Measurements from ENCODE around the gene SLC22A15.
"Not testable (repeated sequence)": the region's sequence is repeated elsewhere in the genome, so short reads cannot be mapped to it uniquely, and the experiment has no call there.

The SLC22A15 gene

DNA sequence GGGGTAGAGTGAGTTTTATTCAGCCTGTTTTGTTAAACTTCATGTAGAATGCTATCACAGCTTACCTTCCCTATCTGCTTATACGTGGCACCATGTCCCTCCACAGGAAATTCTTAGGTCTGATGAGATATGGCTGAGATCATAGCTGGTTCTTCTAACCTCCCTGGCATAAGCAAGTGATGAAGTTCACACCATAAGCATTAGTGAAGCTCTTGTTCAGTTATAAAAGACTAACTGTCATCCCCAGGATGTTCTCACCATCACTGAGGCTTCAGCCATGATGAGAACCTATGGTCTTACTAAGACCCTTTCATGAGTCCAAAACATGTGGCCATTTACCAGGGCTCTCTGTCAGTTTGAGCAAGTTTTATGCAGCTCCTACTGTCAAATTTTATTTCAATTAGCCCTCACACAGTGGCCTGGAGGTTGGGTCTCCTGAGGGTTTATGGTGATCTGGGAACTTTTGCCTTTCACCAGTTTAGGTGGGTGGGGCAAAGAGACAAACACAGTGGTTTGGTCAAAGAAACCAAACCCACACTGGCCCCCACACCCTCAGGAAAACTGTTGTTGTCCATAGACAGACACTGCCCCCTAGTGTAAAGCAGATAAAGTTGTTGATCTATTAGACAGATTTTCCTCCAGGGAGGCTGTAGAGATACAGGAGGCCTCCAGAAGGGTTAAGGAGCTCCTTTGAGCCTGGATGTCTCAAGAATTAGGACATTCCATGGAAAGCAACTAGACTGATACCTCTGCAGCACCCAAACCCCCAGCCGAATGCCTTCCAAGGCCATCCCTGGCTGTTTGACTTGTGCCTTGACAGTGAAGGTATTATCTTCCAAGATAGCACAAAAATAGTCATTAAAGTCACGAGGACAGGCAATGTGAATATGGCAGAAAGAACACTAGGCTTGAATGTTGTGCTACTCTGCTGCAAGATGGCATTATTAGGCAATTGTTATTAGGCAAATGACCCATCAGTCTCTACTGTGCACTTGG lies 5.0 kb downstream of the SLC22A15 start:
- DNase-seq (ENCODE audit: low spot score), result peak; percentile 56

DNA sequence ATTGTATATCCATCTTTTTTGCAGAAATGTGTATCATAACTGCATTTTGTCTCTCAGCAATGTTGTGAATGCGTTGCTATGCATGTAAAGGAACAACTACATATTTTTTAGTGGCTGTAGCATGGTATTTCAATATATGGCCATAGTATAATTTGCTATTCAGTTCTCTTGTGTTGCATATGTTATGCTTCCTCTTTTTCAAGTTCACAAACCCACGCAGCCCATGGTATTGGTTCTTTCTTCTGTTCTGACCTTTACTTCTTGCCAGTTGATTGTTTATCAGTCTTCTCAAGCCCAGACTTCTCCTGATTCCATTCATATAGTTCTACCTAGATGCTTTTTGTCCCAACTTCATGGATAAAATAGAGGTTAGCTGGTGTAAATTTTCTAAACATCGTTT lies 6.1 kb downstream of the SLC22A15 start:
- no peak for DNase-seq (ENCODE audit: low spot score)

DNA sequence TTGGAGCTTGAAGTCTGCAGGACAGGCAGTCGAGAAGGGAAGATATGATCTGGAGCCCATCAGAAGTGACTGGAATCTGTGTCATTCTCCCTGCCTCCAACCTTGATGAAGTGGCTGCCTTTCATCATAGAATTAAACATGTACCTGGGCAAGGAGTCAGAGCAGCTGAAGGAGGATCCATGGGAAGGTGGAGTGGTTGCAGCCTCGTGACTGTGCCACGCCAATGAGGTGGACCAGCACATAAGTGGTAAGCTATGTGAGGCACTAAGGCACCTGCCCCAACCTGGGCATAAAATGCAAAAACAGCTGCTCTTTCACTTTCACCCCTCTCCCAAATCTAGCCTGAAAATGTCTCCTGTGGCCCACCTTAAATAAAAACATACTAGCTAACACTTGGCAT lies 7.3 kb downstream of the SLC22A15 start:
- no peak for DNase-seq (ENCODE audit: low spot score)

DNA sequence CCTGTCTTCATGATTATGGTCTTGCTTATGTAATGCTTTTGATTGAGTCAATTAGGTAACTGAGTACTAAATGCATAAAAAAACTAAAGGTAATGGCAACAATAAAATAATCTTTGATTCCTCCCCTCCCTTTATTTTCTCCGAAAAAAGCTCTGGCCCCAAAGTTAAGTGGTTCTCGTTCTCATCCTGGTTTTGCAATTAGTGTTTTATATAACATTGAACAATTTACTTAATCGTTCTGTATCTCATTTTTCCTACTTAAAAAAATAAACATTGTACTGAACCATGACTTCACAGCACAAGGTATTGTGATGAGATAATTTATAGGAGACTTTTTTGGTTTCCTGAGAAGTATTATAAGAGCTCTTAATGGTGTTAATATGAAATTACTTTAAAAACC lies 11.3 kb downstream of the SLC22A15 start:
- DNase-seq (ENCODE audit: low spot score), result no peak

DNA sequence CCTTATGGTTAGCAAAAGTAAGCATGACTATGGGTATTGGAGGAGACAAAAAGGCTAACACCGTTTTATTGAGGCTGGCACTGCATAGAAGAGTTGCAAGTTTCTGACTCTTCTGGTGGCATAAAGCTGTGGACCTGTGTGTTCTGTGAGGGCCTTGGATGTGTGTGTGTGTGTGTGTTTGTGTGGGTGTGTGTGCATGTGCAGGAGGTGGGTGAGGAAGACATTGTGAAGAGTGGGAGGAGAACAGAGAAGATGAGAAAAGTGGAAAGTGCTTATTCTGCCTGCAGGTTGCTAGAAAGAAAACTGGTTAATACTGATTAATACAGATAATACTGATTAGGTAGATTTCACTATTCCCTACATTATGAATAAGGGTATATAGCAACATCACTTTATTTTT lies 12.6 kb downstream of the SLC22A15 start:
- DNase-seq (ENCODE audit: low spot score), result no peak

DNA sequence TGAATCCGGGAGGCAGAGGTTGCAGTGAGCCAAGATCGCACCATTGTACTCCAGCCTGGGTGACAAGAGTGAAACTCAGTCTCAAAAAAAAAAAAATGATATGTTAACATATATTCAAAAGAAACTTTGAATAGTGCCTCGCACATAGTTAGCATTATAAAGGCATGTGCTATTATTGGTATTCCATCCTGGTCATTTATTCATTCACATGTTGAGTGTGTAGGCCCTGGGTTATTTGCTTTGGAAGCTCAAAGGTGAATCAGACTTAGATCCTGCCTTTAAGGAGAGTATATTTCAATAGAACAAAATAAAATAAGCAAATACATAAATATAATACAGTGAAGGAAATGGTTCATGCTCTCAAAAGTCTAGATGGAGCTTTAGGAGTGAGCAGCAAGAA lies 13.4 kb downstream of the SLC22A15 start:
- no peak for DNase-seq (ENCODE audit: low spot score)

DNA sequence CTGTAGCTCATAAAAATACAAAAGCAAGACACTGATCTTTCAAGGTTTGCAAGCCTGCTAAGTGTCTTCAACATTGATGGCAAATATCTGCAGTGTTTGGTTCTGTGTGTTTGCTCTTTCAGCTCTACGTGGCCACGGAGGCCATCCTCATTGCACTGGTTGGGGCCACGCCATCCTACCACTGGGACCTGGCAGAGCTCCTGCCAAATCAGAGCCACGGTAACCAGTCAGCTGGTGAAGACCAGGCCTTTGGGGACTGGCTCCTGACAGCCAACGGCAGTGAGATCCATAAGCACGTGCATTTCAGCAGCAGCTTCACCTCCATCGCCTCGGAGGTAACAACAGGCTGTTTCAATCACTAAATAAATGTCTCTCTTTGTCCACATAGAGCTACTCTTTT lies 15.6 kb downstream of the SLC22A15 start:
- no peak for DNase-seq (ENCODE audit: low spot score)

DNA sequence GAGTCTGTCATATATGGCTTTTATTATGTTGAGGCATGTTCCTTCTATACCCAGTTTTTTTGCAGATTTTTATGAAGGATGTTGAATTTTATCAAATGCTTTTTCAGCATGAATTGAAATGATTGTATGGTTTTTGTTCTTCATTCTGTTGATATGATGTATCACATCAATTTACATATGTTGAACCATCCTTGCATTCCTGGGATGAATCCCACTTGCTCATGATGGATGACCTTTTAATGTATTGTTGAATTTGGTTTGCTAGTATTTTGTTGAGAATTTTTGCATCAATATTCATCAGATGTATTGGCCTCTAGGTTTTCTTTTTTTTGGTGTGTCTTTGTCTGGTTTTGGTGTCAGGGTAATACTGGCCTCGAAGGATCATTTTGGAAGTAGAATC lies 21.6 kb downstream of the SLC22A15 start:
- DNase-seq (ENCODE audit: low spot score), result not testable (repeated sequence)

DNA sequence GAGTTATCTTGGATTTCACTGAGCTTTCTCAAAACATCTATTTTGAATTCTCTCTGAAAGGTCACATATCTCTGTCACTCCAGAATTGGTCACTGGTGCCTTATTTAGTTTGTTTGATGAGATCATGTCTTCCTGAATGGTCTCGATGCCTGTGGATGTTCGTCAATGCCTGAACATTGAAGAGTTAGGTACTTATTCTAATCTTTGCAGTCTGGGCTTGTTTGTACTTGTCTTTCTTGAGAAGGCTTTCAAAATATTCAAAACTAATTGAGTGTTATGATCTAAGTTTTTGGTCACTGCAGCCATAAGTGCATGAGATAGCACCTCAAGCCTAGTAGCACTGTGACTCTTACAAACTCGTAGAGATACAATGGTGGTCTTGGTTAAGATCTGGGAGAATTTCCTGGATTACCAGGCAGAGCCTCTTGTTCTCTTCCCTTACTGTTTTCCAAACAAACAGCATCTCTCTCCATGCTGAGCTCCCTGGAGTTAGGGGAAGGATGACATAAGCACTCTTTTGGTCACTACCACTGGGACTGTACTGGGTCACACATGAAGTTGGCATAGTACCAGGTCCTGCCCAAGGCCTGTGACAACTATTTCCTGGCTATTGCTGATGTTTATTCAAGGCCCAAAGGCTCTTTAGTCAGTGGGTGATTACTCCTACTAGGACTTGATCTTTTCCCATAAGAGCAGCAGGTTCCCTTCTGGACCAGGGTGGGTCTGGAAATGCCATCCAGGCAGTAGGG lies 25.6 kb downstream of the SLC22A15 start:
- DNase-seq (ENCODE audit: low spot score), result no peak

DNA sequence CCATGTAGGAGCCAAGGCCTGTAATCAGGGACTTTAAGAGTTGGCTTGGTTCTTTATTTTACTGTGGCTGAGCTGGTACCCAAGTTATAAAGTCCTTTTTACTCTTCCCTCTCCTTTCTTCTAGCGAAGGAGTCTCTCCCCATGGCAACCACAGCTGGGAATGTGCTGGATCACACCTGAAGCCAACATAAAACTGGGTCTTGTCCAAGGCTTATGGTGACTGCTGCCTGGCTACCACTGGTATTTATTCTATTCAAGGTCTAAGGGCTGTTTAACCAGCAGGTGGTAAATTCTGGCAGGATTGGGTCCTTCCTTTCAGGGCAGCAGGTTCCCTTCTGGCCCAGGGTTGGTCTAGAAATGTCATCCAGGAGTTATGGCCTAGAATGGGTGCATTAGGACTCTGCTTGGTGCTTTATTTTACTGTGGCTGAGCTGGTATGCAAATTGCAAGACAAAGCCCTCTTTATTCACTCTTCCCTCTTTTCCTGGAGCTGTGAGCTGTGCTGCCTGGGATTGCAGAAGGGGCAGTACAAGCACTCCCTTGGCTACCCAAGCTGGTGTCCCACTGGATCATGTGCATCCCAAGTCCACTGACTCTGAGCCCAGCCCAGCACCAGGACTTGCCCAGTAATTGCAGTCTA lies 26.6 kb downstream of the SLC22A15 start:
- DNase-seq (ENCODE audit: low spot score), result no peak

DNA sequence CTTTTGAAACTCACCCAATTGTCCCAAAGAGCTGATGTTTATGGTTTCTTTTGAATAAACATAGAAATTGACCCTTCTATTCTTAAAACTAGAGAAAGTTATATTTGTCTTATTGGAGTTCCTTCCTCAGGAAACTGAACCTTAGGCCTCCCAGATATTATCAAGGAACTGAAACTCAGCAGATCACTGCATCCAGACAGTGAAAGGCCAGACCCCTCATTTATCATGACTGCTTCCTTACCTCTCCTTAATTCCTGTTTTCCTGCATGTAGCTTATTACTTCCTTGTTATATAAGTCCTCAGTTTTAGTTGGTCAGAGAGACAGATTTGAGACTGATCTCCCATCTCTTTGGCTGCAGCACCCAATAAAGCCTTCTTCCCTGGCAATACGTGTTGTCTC lies 27.5 kb downstream of the SLC22A15 start:
- no peak for DNase-seq (ENCODE audit: low spot score)

DNA sequence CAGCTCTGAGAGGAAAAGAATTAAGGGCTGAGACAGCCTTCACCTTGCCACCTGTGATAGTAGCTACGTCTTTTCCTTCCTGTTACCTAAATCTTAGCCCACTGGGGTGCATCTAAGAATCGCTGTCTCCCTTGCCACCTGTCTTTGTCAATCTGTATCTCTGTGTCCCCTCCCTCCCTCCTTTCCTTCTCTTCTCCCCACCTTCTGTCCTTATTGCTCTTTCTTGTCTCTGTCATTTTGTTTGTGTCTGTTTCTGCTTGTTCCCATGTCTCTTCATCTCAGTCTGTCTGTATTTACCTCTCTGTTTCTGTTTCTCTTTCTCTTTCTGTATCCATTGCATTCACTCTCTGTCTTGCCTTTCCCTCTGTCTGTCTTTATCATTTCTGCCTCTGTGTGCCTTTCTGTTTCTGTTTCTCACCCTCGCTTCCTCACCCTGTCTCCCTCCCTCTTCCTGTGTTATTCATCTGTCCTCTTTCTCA lies 30.2 kb downstream of the SLC22A15 start:
- DNase-seq (ENCODE audit: low spot score), result no peak

DNA sequence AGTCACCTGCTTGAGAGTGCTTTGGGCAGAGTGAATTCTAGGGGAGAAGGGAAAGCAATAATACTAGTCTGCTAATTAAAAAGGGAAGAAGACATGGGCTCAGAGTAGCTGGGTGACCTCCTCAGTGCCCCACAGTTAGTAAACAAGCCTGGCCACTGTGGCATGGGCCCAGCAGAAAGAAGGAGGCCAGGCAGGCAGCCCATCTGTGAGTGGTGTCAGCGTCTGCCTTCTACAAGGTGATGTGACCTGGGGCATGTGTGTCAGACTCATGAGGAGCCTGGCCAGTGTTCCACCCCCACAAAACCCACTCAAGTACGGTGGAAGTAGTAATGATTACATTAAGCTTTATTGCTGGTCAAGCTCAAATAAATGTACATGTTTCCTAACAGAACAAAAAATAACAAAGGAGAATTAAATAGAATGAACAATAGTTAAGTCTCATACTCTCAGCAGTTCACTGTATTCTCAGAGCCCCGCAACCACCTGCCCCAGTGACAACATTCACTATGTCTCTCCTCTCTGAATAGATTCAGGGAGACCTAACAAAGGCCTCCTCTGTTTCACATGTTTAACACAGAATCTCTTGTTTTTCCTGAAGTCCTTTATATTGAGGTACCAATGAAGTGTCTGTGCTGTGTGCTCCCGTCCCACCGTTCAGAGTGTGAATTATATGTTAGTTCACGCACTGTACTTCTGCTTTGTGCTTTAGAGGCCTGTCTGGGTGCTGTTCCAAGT lies 32.5 kb downstream of the SLC22A15 start:
- DNase-seq (ENCODE audit: low spot score), result no peak

DNA sequence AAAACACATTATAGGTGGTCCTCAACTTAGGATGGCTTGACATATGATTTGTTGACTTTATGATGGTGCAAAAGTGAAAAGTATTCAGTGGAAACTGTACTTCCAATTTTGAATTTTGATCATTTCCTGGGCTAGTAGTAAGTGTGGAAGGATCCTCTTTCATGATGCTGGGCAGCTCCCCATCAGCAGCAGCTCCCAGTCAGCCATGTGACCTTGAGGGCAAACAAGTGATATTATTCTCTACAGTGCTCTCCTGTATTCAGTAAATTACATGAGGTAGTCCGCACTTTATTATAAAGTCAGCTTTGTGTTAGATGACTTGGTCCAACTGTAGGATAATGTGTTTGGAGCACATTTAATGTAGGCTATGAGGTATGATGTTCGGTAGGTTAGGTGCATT lies 36.4 kb downstream of the SLC22A15 start:
- DNase-seq (ENCODE audit: low spot score), result no peak

DNA sequence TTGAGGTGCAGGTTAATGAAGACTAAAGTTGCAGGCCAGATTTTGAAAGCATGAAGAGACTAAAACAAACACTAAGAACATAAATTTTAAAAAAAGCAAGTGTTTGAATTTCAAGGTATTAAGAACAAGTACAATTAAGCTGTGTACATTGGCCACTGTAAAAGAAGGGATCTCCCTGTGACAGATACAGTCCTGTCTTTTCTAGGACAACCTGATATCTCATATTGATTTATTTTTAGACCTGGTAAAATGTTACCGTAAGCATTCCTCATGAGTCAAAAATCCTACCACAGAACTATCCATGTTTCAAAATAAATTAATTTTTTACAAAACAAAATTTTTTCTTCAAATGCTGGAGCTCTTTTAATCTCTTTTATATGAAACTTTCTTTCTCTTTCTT lies 39.4 kb downstream of the SLC22A15 start:
- DNase-seq (ENCODE audit: low spot score), result no peak

DNA sequence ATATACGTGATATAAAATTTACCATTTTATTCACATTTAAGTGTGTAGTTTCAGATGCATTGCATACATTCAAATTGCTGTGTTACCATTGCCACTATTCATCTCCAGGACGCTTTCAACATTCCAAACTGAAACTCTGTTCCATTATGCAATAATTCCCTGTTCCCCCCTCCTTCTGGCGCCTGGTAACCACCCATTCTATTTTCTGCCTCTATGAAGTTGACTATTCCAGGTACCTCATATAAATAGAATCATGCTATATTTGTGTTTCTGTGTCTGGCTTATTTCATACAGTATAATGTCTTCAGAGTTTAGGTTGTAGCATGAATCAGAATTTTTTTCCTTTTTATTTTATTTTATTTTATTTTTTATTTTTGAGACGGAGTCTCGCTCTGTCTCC lies 41.7 kb downstream of the SLC22A15 start:
- DNase-seq (ENCODE audit: low spot score), result no peak

DNA sequence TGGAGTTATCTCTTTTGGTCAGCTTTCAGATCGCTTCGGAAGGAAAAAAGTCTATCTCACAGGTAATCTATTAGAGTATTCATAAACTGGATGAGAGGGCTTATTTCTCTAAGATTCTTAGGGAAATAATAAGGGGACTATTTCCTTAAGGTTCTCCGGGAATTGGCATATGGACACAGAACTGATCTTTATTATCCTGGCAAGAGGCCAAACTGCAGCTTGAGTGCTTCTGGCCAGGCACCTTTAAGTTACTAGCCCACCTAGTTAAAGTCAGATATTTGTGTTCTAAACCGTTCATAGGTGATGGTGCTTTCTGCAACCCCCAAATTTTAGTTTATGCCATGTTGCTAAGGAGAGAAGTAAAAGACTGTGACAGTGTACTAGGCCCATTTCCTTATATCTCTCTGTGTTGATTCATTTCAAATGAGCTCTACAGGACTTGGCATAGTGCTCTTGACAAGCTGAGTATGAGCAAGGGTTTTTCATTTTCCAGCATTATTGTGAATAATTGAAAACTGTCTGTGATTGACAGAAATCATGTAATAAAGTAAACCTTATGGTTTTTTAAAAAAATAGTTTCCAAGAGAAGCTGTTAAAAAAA lies 43.4 kb downstream of the SLC22A15 start:
- DNase-seq (ENCODE audit: low spot score), result no peak

DNA sequence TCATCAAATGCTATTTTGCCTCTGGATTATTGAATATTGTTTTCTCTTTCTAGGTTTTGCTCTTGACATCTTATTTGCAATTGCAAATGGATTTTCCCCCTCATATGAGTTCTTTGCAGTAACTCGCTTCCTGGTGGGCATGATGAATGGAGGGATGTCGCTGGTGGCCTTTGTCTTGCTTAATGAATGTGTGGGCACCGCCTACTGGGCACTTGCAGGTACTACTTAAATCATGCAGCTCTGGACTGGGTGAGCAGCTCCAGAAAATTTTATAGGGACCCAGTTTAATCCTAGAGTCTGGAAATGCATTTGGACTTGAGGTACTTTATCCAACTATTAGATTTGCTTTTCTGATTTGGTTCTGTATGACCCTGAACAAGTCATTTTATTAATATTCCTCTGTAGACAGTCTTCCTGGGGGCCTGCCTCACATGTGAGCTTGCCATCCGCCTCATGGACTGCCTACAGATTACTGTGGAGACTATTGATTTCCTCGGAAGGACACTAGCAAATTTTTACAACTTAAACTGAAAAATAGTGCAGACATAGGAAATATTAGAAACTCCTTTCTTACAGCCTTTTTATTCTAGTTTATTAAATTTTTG lies 44.5 kb downstream of the SLC22A15 start:
- peak; percentile 43 for DNase-seq (ENCODE audit: low spot score)

DNA sequence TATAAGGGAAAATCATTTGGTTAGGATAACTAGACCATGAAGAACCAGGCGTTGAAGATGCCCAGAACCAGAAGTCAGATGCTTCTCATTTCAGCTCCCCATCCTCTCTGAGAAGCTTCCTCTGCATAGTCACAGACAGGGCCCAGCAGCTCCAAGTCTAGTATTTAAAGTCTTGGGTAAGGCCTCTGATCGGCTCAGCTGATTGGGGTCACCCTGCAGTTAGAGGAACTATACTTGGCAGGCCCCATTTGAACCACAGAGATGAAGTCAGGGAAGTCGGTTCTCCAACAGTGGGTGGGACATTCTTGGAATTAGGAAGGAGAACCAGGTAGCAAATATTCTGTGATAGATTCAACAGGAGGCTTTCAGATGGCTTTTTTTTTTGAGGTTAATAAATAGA lies 48.3 kb downstream of the SLC22A15 start:
- DNase-seq (ENCODE audit: low spot score), result no peak

DNA sequence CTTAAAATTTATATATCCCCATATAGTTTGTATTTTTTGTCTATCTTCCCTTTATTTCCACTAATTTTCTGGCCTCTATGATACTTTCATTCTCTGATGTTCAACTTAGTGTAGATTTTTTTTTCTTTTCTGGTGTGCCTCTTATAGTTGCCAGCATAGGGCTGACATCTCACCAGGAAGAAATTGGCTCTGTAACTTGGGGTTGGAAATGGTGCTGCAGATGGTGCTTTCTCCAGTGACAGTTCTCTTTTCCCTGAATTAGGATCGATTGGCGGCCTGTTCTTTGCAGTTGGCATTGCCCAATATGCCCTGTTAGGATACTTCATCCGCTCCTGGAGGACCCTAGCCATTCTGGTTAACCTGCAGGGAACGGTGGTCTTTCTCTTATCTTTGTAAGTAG lies 50.3 kb downstream of the SLC22A15 start:
- no peak for DNase-seq (ENCODE audit: low spot score)

DNA sequence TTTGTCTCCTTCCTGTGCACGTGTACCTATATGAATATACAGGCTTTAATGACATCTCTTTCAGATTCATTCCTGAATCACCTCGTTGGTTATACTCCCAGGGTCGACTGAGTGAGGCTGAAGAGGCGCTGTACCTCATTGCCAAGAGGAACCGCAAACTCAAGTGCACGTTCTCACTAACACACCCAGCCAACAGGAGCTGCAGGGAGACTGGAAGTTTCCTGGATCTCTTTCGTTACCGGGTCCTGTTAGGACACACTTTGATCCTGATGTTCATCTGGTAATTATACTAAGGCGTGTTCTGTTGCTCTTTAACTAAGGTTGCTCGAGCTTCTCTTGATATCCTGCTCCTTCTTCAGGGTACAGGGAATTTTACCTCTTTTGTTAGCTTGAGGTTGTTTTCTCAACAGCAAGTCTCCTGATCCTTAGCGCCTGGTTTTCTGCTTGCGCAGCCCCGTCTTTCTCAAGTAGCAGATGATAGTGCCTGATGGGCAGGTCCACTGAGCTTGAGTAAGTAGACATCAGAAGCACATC lies 55.1 kb downstream of the SLC22A15 start:
- no peak for DNase-seq (ENCODE audit: low spot score)
